GM12878 (cell line): Measurements from ENCODE around the gene MYL11. TPM values are rescaled to one million over a fixed set of nuclear protein-coding genes. Genes with fewer than 3 reads are reported as not detected.

ENCODE experiments used
- ATAC-seq: fragments of 200-7000 bp; cut with Tn5 transposase; 3 replicates; pipeline ENCODE4 v1.9.1; 2020; ENCODE audit warnings: mild to moderate bottlenecking, moderate library complexity
- BruUV-seq: library from RNA; stranded (reverse); fragments of 400-500 nt; replicated peaks from 2 replicates; lab custom pipeline; 2021; lab: Mats Ljungman, UMichigan
- CTCF ChIA-PET: fragments of 300-600 bp; sonication (Branson Sonifier 250); formaldehyde crosslinking; extraction: SDS; loops from one replicate; lab custom pipeline; 2021; ENCODE audit warnings: inconsistent platforms; lab: Yijun Ruan, JAX
- POLR2A ChIA-PET: fragments of 350-600 bp; formaldehyde crosslinking; extraction: SDS; loops from one replicate; lab custom pipeline; 2021; ENCODE audit warnings: inconsistent platforms; lab: Charles Lee
- RAD21 ChIA-PET: fragments of 300-600 bp; sonication (Branson Sonifier 250); formaldehyde crosslinking; loops from one replicate; lab custom pipeline; 2023; ENCODE audit warnings: antibody characterized with exemption; ENCODE audit not compliant: unreplicated experiment; lab: Charles Lee
- SMC1A ChIA-PET: fragments of 300-600 bp; sonication (Branson Sonifier 250); formaldehyde crosslinking; loops from one replicate; lab custom pipeline; 2023; ENCODE audit not compliant: unreplicated experiment, uncharacterized antibody; lab: Charles Lee
- DNase-seq: peaks from one replicate; pipeline ENCODE4 v3.0.0-alpha.2; 2011; ENCODE audit warnings: low read depth, low spot score
- FAIRE-seq: peaks from 3 replicates; lab custom pipeline; 2011; peaks lifted over from hg19 to GRCh38; lab: Jason Lieb, UNC
- H2AFZ ChIP-seq: 2 replicates; pipeline ENCODE4 v1.6.0; 2011; ENCODE audit warnings: low read depth, low read length, control low read depth; ENCODE audit not compliant: control insufficient read depth
- H3K27ac ChIP-seq: 2 replicates; pipeline ENCODE4 v1.5.1; 2011; ENCODE audit warnings: control low read depth; ENCODE audit not compliant: control insufficient read depth, insufficient read depth
- H3K27me3 ChIP-seq, 2 experiments: replicated peaks in 1 of 2; 2 replicates each; pipeline versions ENCODE4 v1.6.0 to v1.6.1; 2011; ENCODE audit warnings: low read length in 1 of 2; ENCODE audit not compliant: control insufficient read depth in 2 of 2, insufficient read depth in 2 of 2
- H3K36me3 ChIP-seq, 2 experiments: 2 replicates each; pipeline ENCODE4 v1.5.1; 2011; ENCODE audit warnings: low read length in 1 of 2; ENCODE audit not compliant: control insufficient read depth in 2 of 2, insufficient read depth in 2 of 2
- H3K4me1 ChIP-seq: 2 replicates; pipeline ENCODE4 v1.6.1; 2011; ENCODE audit warnings: mild to moderate bottlenecking, low read length, moderate library complexity, mixed read lengths; ENCODE audit not compliant: control insufficient read depth, insufficient read depth
- H3K4me2 ChIP-seq: 2 replicates; pipeline ENCODE4 v1.6.0; 2011; ENCODE audit warnings: control low read depth; ENCODE audit not compliant: control insufficient read depth, insufficient read depth
- H3K4me3 ChIP-seq: fragments of 200-600 bp; sonication (generic); 2 replicates; pipeline ENCODE4 v1.5.1; 2016
- H3K79me2 ChIP-seq: 2 replicates; pipeline ENCODE4 v1.6.0; 2011; ENCODE audit warnings: low read length; ENCODE audit not compliant: control insufficient read depth, insufficient read depth
- H3K9ac ChIP-seq: 2 replicates; pipeline ENCODE4 v1.8.0; 2011; ENCODE audit warnings: low read length, control low read depth, mixed read lengths; ENCODE audit not compliant: control insufficient read depth, insufficient read depth
- H3K9me3 ChIP-seq: replicated peaks from 3 replicates; pipeline ENCODE4 v1.5.1; 2011; ENCODE audit warnings: mild to moderate bottlenecking, low read length; ENCODE audit not compliant: control insufficient read depth, insufficient read depth
- H4K20me1 ChIP-seq: 2 replicates; pipeline ENCODE4 v1.6.0; 2011; ENCODE audit not compliant: control insufficient read depth, insufficient read depth
- ASH2L ChIP-seq: fragments of 300-600, 200-600 bp; sonication (generic); IDR thresholded peaks from 2 replicates; pipeline ENCODE4 v1.6.1; 2017; ENCODE audit warnings: low read depth, mild to moderate bottlenecking, borderline replicate concordance
- BCLAF1 ChIP-seq: fragments of 450-650 bp; IDR thresholded peaks from 2 replicates; pipeline ENCODE4 v1.6.1; 2017; ENCODE audit warnings: antibody characterized with exemption, mild to moderate bottlenecking, moderate library complexity
- CHD1 ChIP-seq: IDR thresholded peaks from 2 replicates; pipeline ENCODE4 v1.6.1; 2012; ENCODE audit warnings: low read depth, low read length, improper control_type of control experiment
- HDAC2 ChIP-seq: fragments of 200-600 bp; sonication (generic); IDR thresholded peaks from 2 replicates; pipeline ENCODE4 v1.6.1; 2017
- JUND ChIP-seq: IDR thresholded peaks from 2 replicates; pipeline ENCODE4 v1.6.1; 2012; ENCODE audit warnings: low read depth, mild to moderate bottlenecking, low read length, improper control_type of control experiment, moderate library complexity
- RAD21 ChIP-seq: IDR thresholded peaks from 2 replicates; pipeline ENCODE4 v1.6.1; 2011; ENCODE audit warnings: mild to moderate bottlenecking, low read depth, low read length, moderate library complexity; ENCODE audit not compliant: insufficient read depth
- RUNX3 ChIP-seq: IDR thresholded peaks from 2 replicates; pipeline ENCODE4 v1.6.1; 2012; ENCODE audit warnings: low read length, inconsistent platforms
- WGBS: methylation state at CpG from one replicate; pipeline ENCODE4 v1.1.6; 2016; ENCODE audit warnings: low lambda C conversion rate; ENCODE audit not compliant: insufficient replicate concordance, insufficient coverage; ENCODE audit errors: missing lambda C conversion rate; 5-methylcytosine and 5-hydroxymethylcytosine counted together
- in situ Hi-C: fragments of 300-500 bp; cut with MboI; formaldehyde crosslinking; loops from 9 replicates; pipeline ENCODE4 v1.14.3; 2018; ENCODE audit warnings: mixed read lengths
- intact Hi-C: fragments of 100-400 bp; cut with micrococcal nuclease; formaldehyde crosslinking; loops from one replicate; pipeline ENCODE4 v1.14.2; 2022; ENCODE audit not compliant: unreplicated experiment
- polyA plus RNA-seq, 11 experiments: library from polyadenylated mRNA; depleted of rRNA in 4 of 11; unstranded in 6 of 11; stranded (reverse) in 5 of 11; fragments of >200 nt; fragmentation: Nextera tagmentation in 4 of 11; fragmentation: Illumina TruSeq in 1 of 11; extraction: Ambion mirVana in 4 of 11; extraction: Trizol in 1 of 11; gene quantifications; 1 replicate in 1 of 11; 2 replicates in 10 of 11; pipeline versions ENCODE4 v1.2.1 to v1.2.3, GENCODE V29; 2011 to 2016; ENCODE audit warnings: inconsistent platforms in 2 of 11, missing spikeins in 2 of 11, low read depth in 1 of 11
- total RNA-seq, 4 experiments: library from RNA; depleted of rRNA in 3 of 4; stranded (reverse); fragments of >200 nt in 3 of 4; fragmentation: Illumina TruSeq in 1 of 4; extraction: Trizol in 1 of 4; gene quantifications; 2 replicates each; pipeline versions ENCODE4 v1.2.1 to v1.2.3, GENCODE V29; 2013 to 2021

The MYL11 gene
- total and polyA plus RNA-seq, 10 of the 15 experiments (the other 5 are each of a cell fraction or from before 2014, with no cell fraction given) = 0.19 to 1.2 (median 0.61) TPM; not detected in 5

GRCh38 chr16:30416047-30416603, 41.5 kb downstream of the MYL11 start:
- no peak overlapping the region for H3K4me2 ChIP-seq
- intact Hi-C loops = no loop called here

More at GRCh38 chr16:30416047-30416603, 41.5 kb downstream of the MYL11 start:
- Histone ChIP-seq H3K27me3 (no peaks in the 10 kb centered on the region), H3K36me3 (peaks cover 1 to 4% of the 10 kb centered on the region in 2 experiments; a peak in 2 of 4 replicates), H3K9me3 (no peaks in the 10 kb centered on the region), H4K20me1 (no peaks in the 10 kb centered on the region), H2AFZ (no peak overlapping the region), H3K27ac (no peak overlapping the region), H3K79me2 (no peaks in the 10 kb centered on the region), H3K4me1 (peaks cover 8% of the 10 kb centered on the region), H3K4me3 (no peak overlapping the region), H3K9ac (no peak overlapping the region)
- no peak for FAIRE-seq
- ChIA-PET CTCF (interaction anchor here (1.0 to 2.1 kb wide), 4 partner anchors 119 to 213 kb away, joined by 3 to 8 read pairs (median 3); no protein-coding TSS in a partner anchor), POLR2A (interaction anchor here (1.3 to 2.0 kb wide), 3 partner anchors 10 to 325 kb away, joined by 4 to 7 read pairs (median 4); partner anchors contain the start of genes TBC1D10B, TBX6 and ZNF771), RAD21 (interaction anchor here (0.7 kb wide), 1 partner anchor 14 kb away, joined by 3 read pairs; the partner anchor contains the start of gene DCTPP1), SMC1A (interaction anchor here (0.7 to 0.9 kb wide), 2 partner anchors 35 to 193 kb away, joined by 3 read pairs; no protein-coding TSS in a partner anchor)
- 100% methylated on average over 4 of the region's 4 CpGs for WGBS
- TF ChIP-seq CHD1 = no peak
- TF ChIP-seq HDAC2 = no peak
- no peak for TF ChIP-seq JUND
- TF ChIP-seq ASH2L = no peak
- TF ChIP-seq BCLAF1 = no peak
- TF ChIP-seq RAD21 = no peak
- TF ChIP-seq RUNX3 = no peak
- no TSS peak for BruUV-seq
- no peak for DNase-seq
- in situ Hi-C loops = no loop called here
- no peak for ATAC-seq
